H9 (cell line): ENCODE results near the gene NEK7. TPM values are rescaled to one million over a fixed set of nuclear protein-coding genes. Genes with fewer than 3 reads are reported as not detected.

Experiments used
- DNase-seq: peaks from one replicate; pipeline ENCODE4 v3.0.0-alpha.2; 2017
- H2AFZ ChIP-seq: one replicate; pipeline ENCODE4 v1.6.1; 2013; ENCODE audit warnings: mild to moderate bottlenecking, low read length, control low read depth, moderate library complexity
- H2AK5ac ChIP-seq: 2 replicates; pipeline ENCODE4 v1.6.1; 2013; ENCODE audit warnings: low read length, control low read depth, mixed read lengths; ENCODE audit not compliant: insufficient read length
- H2BK120ac ChIP-seq: one replicate; pipeline ENCODE4 v1.6.1; 2013; ENCODE audit warnings: low read depth, mild to moderate bottlenecking, low read length, control low read depth, inconsistent platforms; ENCODE audit not compliant: poor library complexity, severe bottlenecking
- H2BK12ac ChIP-seq: 2 replicates; pipeline ENCODE4 v1.6.1; 2013; ENCODE audit warnings: low read length, control low read depth, mixed read lengths, low read depth; ENCODE audit not compliant: insufficient read length
- H2BK15ac ChIP-seq: 2 replicates; pipeline ENCODE4 v1.6.1; 2013; ENCODE audit warnings: low read depth, low read length, control low read depth
- H2BK20ac ChIP-seq: one replicate; pipeline ENCODE4 v1.6.1; 2013; ENCODE audit warnings: low read depth, mild to moderate bottlenecking, low read length, control low read depth, inconsistent platforms; ENCODE audit not compliant: poor library complexity, severe bottlenecking
- H2BK5ac ChIP-seq: 2 replicates; pipeline ENCODE4 v1.6.1; 2013; ENCODE audit warnings: low read length, control low read depth, mixed read lengths; ENCODE audit not compliant: insufficient read length
- H3K14ac ChIP-seq: 2 replicates; pipeline ENCODE4 v1.6.1; 2013; ENCODE audit warnings: low read length, control low read depth; ENCODE audit not compliant: insufficient read depth
- H3K18ac ChIP-seq: 2 replicates; pipeline ENCODE4 v1.6.1; 2013; ENCODE audit warnings: low read depth, mild to moderate bottlenecking, mixed read lengths, low read length, control low read depth; ENCODE audit not compliant: insufficient read length
- H3K23ac ChIP-seq: 2 replicates; pipeline ENCODE4 v1.6.1; 2013; ENCODE audit warnings: low read length, control low read depth, mixed read lengths, low read depth; ENCODE audit not compliant: insufficient read length
- H3K23me2 ChIP-seq: 2 replicates; pipeline ENCODE4 v1.6.1; 2013; ENCODE audit warnings: low read depth, mild to moderate bottlenecking, mixed read lengths, low read length, control low read depth; ENCODE audit not compliant: insufficient read length, poor library complexity, severe bottlenecking
- H3K27ac ChIP-seq: 2 replicates; pipeline ENCODE4 v1.5.1; 2013; ENCODE audit warnings: low read length, control low read depth, mixed read lengths, low read depth; ENCODE audit not compliant: insufficient read length
- H3K27me3 ChIP-seq: 2 replicates; pipeline ENCODE4 v1.6.1; 2013; ENCODE audit warnings: low read length, control low read depth, inconsistent platforms; ENCODE audit not compliant: insufficient read depth
- H3K4ac ChIP-seq: 2 replicates; pipeline ENCODE4 v1.6.1; 2013; ENCODE audit warnings: low read depth, mild to moderate bottlenecking, control low read depth, inconsistent platforms, low read length, moderate library complexity
- H3K4me1 ChIP-seq: 2 replicates; pipeline ENCODE4 v1.6.1; 2013; ENCODE audit warnings: low read length, control low read depth, inconsistent platforms; ENCODE audit not compliant: insufficient read depth
- H3K4me2 ChIP-seq: 2 replicates; pipeline ENCODE4 v1.6.1; 2013; ENCODE audit warnings: low read length, control low read depth, mixed read lengths; ENCODE audit not compliant: insufficient read length, insufficient read depth
- H3K56ac ChIP-seq: 2 replicates; pipeline ENCODE4 v1.6.1; 2013; ENCODE audit warnings: low read depth, mild to moderate bottlenecking, mixed read lengths, low read length, control low read depth; ENCODE audit not compliant: insufficient read length
- H3K79me1 ChIP-seq: 2 replicates; pipeline ENCODE4 v1.6.1; 2013; ENCODE audit warnings: low read depth, mild to moderate bottlenecking, moderate library complexity, low read length, control low read depth, inconsistent platforms; ENCODE audit not compliant: insufficient read depth, poor library complexity, severe bottlenecking
- H3K79me2 ChIP-seq: 2 replicates; pipeline ENCODE4 v1.6.1; 2013; ENCODE audit warnings: low read length, control low read depth, inconsistent platforms; ENCODE audit not compliant: insufficient read depth
- H3K9ac ChIP-seq: 2 replicates; pipeline ENCODE4 v1.6.1; 2013; ENCODE audit warnings: low read length, control low read depth, mixed read lengths; ENCODE audit not compliant: insufficient read length; ENCODE audit errors: extremely low read depth
- H3K9me3 ChIP-seq: one replicate; pipeline ENCODE4 v1.6.1; 2013; ENCODE audit warnings: low read depth, low read length, inconsistent platforms; ENCODE audit not compliant: control insufficient read depth
- H3T11ph ChIP-seq: one replicate; pipeline ENCODE4 v1.6.1; 2013; ENCODE audit warnings: mild to moderate bottlenecking, low read length, control low read depth, inconsistent platforms
- H4K20me1 ChIP-seq: one replicate; pipeline ENCODE4 v1.6.1; 2013; ENCODE audit not compliant: control insufficient read depth, insufficient read length, insufficient read depth
- H4K5ac ChIP-seq: 2 replicates; pipeline ENCODE4 v1.6.1; 2013; ENCODE audit warnings: low read depth, mild to moderate bottlenecking, mixed read lengths, low read length, control low read depth; ENCODE audit not compliant: insufficient read length
- H4K8ac ChIP-seq: replicated peaks from 2 replicates; pipeline ENCODE4 v1.6.1; 2013; ENCODE audit warnings: low read length, control low read depth, mixed read lengths, low read depth; ENCODE audit not compliant: insufficient read length
- H4K91ac ChIP-seq: 2 replicates; pipeline ENCODE4 v1.6.1; 2013; ENCODE audit warnings: low read depth, mild to moderate bottlenecking, moderate library complexity, mixed read lengths, low read length, control low read depth; ENCODE audit not compliant: insufficient read length
- H3K27ac Mint-ChIP-seq, 3 experiments: 2 replicates in 2 of 3; 3 replicates in 1 of 3; pipeline ENCODE4 v1.8.0; 2020 to 2021; ENCODE audit warnings: mixed read lengths in 3 of 3, mild to moderate bottlenecking in 1 of 3, moderate library complexity in 1 of 3
- H3K27me3 Mint-ChIP-seq: 2 replicates; pipeline ENCODE4 v1.8.0; 2021; ENCODE audit warnings: low read depth, mild to moderate bottlenecking, moderate library complexity, mixed read lengths
- H3K36me3 Mint-ChIP-seq, 3 experiments: 2 replicates in 2 of 3; 3 replicates in 1 of 3; pipeline ENCODE4 v1.8.0; 2020 to 2021; ENCODE audit warnings: low read depth in 3 of 3, mixed read lengths in 3 of 3; ENCODE audit not compliant: insufficient read depth in 1 of 3
- H3K4me1 Mint-ChIP-seq, 2 experiments: 2 replicates each; pipeline ENCODE4 v1.8.0; 2020; ENCODE audit warnings: mixed read lengths in 2 of 2
- H3K4me3 Mint-ChIP-seq, 2 experiments: 2 replicates in 1 of 2; 3 replicates in 1 of 2; pipeline ENCODE4 v1.8.0; 2020 to 2021; ENCODE audit warnings: mild to moderate bottlenecking in 2 of 2, mixed read lengths in 2 of 2, moderate library complexity in 1 of 2
- H3K9me3 Mint-ChIP-seq, 2 experiments: 2 replicates in 1 of 2; 3 replicates in 1 of 2; pipeline ENCODE4 v1.8.0; 2020; ENCODE audit warnings: mild to moderate bottlenecking in 2 of 2, mixed read lengths in 2 of 2, moderate library complexity in 1 of 2
- WGBS: extraction: QIAGEN DNeasy Blood & Tissue Kit; methylation state at CpG from one replicate; pipeline ENCODE4 v1.1.7; 2013; ENCODE audit warnings: missing lambda C conversion rate, low lambda C conversion rate, mixed read lengths; ENCODE audit not compliant: insufficient read length; ENCODE audit errors: extremely low coverage; 5-methylcytosine and 5-hydroxymethylcytosine counted together
- total RNA-seq: library from RNA; stranded (reverse); gene quantifications from 2 replicates; pipeline ENCODE4 v1.2.1, GENCODE V29; 2021
- TF ChIP-seq, protein P1 (sequence below): fragments of 200-600 bp; sonication (generic); conservative IDR thresholded peaks from 3 replicates; pipeline ENCODE4 v1.8.0; 2021; ENCODE audit warnings: antibody characterized with exemption, mild to moderate bottlenecking

Gene NEK7
- total RNA-seq, 1 experiment from 2014 or later = 9.6 TPM

DNA sequence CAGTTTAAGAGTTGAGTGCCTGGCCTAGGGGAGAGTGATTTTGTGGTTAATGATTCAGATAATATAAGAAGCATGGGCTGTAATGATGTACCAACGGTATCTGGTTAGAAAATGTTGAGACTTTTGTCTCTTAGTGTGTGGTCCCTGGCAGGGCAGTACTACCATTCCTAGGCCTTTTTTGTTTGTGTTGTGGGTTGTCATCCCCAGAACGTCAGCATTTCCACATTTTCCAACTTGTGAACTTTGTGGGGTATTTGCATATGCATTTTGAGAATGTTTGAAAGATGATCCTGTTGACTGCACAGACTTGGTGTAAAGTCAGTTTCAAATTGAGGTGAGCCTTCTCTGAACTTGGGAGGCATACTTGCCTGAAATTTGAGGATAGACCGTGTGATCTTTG lies 11.4 kb downstream of the NEK7 start:
- Histone ChIP-seq H3K4me1 (peaks cover 3% of the 10 kb centered on the region), H2BK120ac (no peak overlapping the region), H3K14ac (no peak overlapping the region), H3K23me2 (no peaks in the 10 kb centered on the region), H4K91ac (no peak overlapping the region), H3K79me2 (peaks cover 8% of the 10 kb centered on the region), H4K20me1 (no peaks in the 10 kb centered on the region), H3K9me3 (no peaks in the 10 kb centered on the region), H2AFZ (no peak overlapping the region), H3K56ac (no peak overlapping the region), H3K18ac (no peak overlapping the region), H3K79me1 (peaks cover 3% of the 10 kb centered on the region), H3K27ac (no peak overlapping the region), H3K23ac (no peak overlapping the region), H3K4ac (no peak overlapping the region), H3K9ac (no peak overlapping the region), H4K8ac (no peak overlapping the region), H3T11ph (no peak overlapping the region), H2BK5ac (no peak overlapping the region), H2BK20ac (no peak overlapping the region), H4K5ac (no peak overlapping the region), H2AK5ac (no peak overlapping the region), H2BK15ac (no peak overlapping the region), H3K4me2 (no peak overlapping the region), H2BK12ac (no peak overlapping the region), H3K27me3 (no peaks in the 10 kb centered on the region)
- Mint-ChIP-seq H3K27me3 (no peaks in the 10 kb centered on the region), H3K27ac (peak overlapping the region in 2 of 3 experiments; percentile 1 to 56; a peak in 2 of 7 replicates), H3K4me3 (no peak overlapping the region), H3K9me3 (no peaks in the 10 kb centered on the region), H3K4me1 (peaks cover 15 to 23% of the 10 kb centered on the region in 2 experiments), H3K36me3 (no peaks in the 10 kb centered on the region)
- TF ChIP-seq, protein P1, sequence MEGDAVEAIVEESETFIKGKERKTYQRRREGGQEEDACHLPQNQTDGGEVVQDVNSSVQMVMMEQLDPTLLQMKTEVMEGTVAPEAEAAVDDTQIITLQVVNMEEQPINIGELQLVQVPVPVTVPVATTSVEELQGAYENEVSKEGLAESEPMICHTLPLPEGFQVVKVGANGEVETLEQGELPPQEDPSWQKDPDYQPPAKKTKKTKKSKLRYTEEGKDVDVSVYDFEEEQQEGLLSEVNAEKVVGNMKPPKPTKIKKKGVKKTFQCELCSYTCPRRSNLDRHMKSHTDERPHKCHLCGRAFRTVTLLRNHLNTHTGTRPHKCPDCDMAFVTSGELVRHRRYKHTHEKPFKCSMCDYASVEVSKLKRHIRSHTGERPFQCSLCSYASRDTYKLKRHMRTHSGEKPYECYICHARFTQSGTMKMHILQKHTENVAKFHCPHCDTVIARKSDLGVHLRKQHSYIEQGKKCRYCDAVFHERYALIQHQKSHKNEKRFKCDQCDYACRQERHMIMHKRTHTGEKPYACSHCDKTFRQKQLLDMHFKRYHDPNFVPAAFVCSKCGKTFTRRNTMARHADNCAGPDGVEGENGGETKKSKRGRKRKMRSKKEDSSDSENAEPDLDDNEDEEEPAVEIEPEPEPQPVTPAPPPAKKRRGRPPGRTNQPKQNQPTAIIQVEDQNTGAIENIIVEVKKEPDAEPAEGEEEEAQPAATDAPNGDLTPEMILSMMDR = no peak
- DNase-seq = no peak
- no CpG with 5 or more reads among the region's 3 CpGs for WGBS
